Lower lobe of right lung (tissue), 2 donors: ENCODE data around the gene POLK. TPM values are rescaled to one million over a fixed set of nuclear protein-coding genes. Genes with fewer than 3 reads are reported as not detected.
"Not testable (repeated sequence)": the region's sequence is repeated elsewhere in the genome, so short reads cannot be mapped to it uniquely, and the experiment has no call there.

Source experiments
- ATAC-seq, 2 donors: fragments of 200-7000 bp; cut with Tn5 transposase; one replicate each; pipeline ENCODE4 v1.9.1; 2020 to 2022; ENCODE audit warnings: mild to moderate bottlenecking in 2 of 2, moderate library complexity in 2 of 2
- DNase-seq: peaks from one replicate; pipeline ENCODE4 v3.0.0-alpha.2; 2020
- H3K27ac ChIP-seq: fragments of 200-600 bp; one replicate; pipeline ENCODE4 v1.8.0; 2022
- H3K27me3 ChIP-seq: fragments of 200-600 bp; one replicate; pipeline ENCODE4 v1.8.0; 2022; ENCODE audit warnings: low read depth
- H3K36me3 ChIP-seq: fragments of 200-600 bp; one replicate; pipeline ENCODE4 v1.8.0; 2022; ENCODE audit warnings: mild to moderate bottlenecking
- H3K4me1 ChIP-seq: fragments of 200-600 bp; one replicate; pipeline ENCODE4 v1.8.0; 2022
- H3K4me3 ChIP-seq: fragments of 200-600 bp; one replicate; pipeline ENCODE4 v1.8.0; 2022; ENCODE audit warnings: mild to moderate bottlenecking
- H3K9me3 ChIP-seq: fragments of 200-600 bp; one replicate; pipeline ENCODE4 v1.8.0; 2022
- intact Hi-C: fragments of 100-400 bp; cut with DNase I; formaldehyde crosslinking; loops from one replicate; pipeline ENCODE4 v1.11.0; 2022
- total RNA-seq: library from RNA; stranded (reverse); fragmentation: NEBNext Ultra II Directional; extraction: Animal tissue kit (Norgen Biotek cat#: 25700); gene quantifications from one replicate; pipeline ENCODE4 v1.2.1, GENCODE V29; 2021
- TF ChIP-seq, protein P1 (sequence below): fragments of 200-600 bp; IDR thresholded peaks from one replicate; pipeline ENCODE4 v1.8.0; 2022; ENCODE audit warnings: antibody characterized with exemption, mild to moderate bottlenecking
- donor health status: DM: no; HTN: yes; CAD: no; lungs with severe emphysema.

POLK gene
- total RNA-seq, 1 donor from 2014 or later = 39.6 TPM

- intact Hi-C loops = no loop called here
- Histone ChIP-seq H3K9me3 (no peaks in the 10 kb centered on the region), H3K4me3 (no peak overlapping the region), H3K36me3 (no peaks in the 10 kb centered on the region), H3K27ac (no peak overlapping the region), H3K27me3 (no peaks in the 10 kb centered on the region), H3K4me1 (peaks cover 5% of the 10 kb centered on the region)
- DNase-seq = no peak
- TF ChIP-seq, protein P1, sequence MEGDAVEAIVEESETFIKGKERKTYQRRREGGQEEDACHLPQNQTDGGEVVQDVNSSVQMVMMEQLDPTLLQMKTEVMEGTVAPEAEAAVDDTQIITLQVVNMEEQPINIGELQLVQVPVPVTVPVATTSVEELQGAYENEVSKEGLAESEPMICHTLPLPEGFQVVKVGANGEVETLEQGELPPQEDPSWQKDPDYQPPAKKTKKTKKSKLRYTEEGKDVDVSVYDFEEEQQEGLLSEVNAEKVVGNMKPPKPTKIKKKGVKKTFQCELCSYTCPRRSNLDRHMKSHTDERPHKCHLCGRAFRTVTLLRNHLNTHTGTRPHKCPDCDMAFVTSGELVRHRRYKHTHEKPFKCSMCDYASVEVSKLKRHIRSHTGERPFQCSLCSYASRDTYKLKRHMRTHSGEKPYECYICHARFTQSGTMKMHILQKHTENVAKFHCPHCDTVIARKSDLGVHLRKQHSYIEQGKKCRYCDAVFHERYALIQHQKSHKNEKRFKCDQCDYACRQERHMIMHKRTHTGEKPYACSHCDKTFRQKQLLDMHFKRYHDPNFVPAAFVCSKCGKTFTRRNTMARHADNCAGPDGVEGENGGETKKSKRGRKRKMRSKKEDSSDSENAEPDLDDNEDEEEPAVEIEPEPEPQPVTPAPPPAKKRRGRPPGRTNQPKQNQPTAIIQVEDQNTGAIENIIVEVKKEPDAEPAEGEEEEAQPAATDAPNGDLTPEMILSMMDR = no peak
- no peak for ATAC-seq
Observed at GRCh38 chr5:75610201-75610600, 98.5 kb downstream of the POLK start.

- not testable (repeated sequence) for DNase-seq
- ATAC-seq = peak; percentile 61 to 65
Observed at GRCh38 chr5:75610859-75611310, 99.2 kb downstream of the POLK start.

DNA sequence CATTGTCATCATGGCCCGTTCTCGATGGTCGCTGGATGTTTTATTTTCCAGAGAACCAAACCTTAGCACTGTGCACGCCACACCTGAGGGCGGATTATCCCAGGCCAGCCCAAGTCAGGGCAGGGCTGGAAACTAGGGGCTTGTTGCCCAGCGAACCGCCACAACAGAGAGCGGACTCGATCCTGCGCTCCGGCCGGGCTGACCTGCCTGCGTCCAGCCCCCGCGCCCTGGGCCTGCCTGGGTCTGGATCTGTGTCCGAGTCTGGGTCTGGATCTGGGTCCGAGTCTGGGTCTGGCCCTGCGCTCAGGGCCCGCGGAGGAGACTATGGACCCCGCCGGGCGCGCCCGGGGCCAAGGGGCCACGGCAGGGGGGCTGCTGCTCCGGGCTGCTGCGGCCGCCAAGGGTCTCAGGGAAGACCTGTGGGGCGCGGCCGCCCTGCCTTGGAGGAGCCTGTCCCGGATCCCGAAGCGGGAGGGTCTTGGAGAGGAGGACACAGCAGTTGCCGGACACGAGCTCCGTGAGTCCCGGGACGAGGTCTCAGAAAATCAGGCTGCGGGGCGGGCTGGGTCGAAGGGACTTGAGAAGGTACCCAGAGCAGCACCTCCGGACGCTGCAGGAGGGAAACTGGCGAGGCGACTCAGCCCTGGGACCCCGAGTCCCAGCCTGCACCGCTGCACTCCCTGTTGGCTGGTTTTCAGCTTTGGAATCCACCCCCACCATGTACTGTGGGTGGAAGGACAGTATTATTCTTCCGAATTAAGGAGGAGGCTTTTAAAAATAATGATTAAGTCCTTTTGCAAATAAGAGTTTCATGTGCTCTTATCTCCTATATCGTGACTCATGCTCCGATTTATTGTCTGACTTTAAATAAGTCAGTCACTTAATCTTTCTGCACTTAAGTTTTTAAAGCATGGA is 99.9 kb downstream of the POLK start, which contains the start of gene ANKDD1B:
ANKDD1B (plus strand) TSS at position 143 of the 915 bp plus-strand sequence; CDS start at position 325, 182 bp downstream.
- no peaks in the 10 kb centered on the region for H3K27me3 ChIP-seq
- no peaks in the 10 kb centered on the region for H3K36me3 ChIP-seq
- TF ChIP-seq, protein P1 = no peak
- H3K27ac ChIP-seq = peak within 1 kb of the TSS; percentile 82
- peaks cover 5% of the 10 kb centered on the region for H3K4me1 ChIP-seq
- DNase-seq (peak; percentile 65), ATAC-seq (peak; percentile 78 to 80)
- H3K9me3 ChIP-seq = no peaks in the 10 kb centered on the region
- H3K4me3 ChIP-seq = peak within 1 kb of the TSS; percentile 52
- intact Hi-C loops = no loop called here

More at GRCh38 chr5:75610859-75611310, 99.2 kb downstream of the POLK start:
- intact Hi-C loops, H3K36me3 ChIP-seq, H3K27me3 ChIP-seq, H3K9me3 ChIP-seq, H3K4me1 ChIP-seq: not testable (repeated sequence)
- peak overlapping the region; percentile 52 for H3K4me3 ChIP-seq
- peak overlapping the region; percentile 82 for H3K27ac ChIP-seq

- Histone ChIP-seq H3K4me1 (peaks cover 5% of the 10 kb centered on the region), H3K27ac (no peak overlapping the region), H3K27me3 (no peaks in the 10 kb centered on the region), H3K36me3 (no peaks in the 10 kb centered on the region), H3K4me3 (peak overlapping the region; percentile 52), H3K9me3 (no peaks in the 10 kb centered on the region)
- intact Hi-C loops = no loop called here
- DNase-seq (no peak), ATAC-seq (peak; percentile 25 to 49)
- TF ChIP-seq, protein P1 = no peak
Observed at GRCh38 chr5:75612226-75612569, 100.5 kb downstream of the POLK start.

DNA sequence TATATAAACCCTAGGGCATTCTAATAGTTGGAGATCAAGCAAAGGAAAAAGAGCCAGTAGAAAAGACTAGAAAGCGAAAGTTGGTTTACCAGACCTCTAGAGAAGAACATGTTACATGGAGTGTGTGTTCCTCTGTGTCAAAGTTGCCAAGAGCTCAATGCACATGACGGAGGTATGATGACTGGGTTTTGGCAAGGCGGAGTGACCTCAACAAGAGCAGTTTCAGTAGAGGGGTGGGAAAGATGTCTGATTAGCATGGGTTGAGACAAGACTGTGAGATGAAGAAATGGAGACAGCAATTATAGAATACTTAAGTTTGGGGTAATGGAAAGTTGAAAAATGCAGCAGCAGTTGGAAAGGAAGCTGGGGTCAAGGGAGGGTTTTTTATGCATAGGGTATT is 101.2 kb downstream of the POLK start:
- ATAC-seq (no peak), DNase-seq (no peak)
- intact Hi-C loops = no loop called here
- Histone ChIP-seq H3K4me1 (peaks cover 5% of the 10 kb centered on the region), H3K4me3 (no peak overlapping the region), H3K36me3 (no peaks in the 10 kb centered on the region), H3K27me3 (no peaks in the 10 kb centered on the region), H3K9me3 (no peaks in the 10 kb centered on the region), H3K27ac (no peak overlapping the region)
- TF ChIP-seq, protein P1 = no peak

GRCh38 chr5:75614176-75614575 is 102.5 kb downstream of the POLK start:
- H3K27me3 ChIP-seq = no peaks in the 10 kb centered on the region
- H3K36me3 ChIP-seq = no peaks in the 10 kb centered on the region
- DNase-seq (no peak), ATAC-seq (no peak)
- H3K4me3 ChIP-seq = no peak overlapping the region
- H3K9me3 ChIP-seq = no peaks in the 10 kb centered on the region
- H3K27ac ChIP-seq = no peak overlapping the region
- TF ChIP-seq, protein P1 = no peak
- intact Hi-C loops = no loop called here
- peaks cover 5% of the 10 kb centered on the region for H3K4me1 ChIP-seq
